GM19372 (cell line): ENCODE results near the gene DHRS1.
"Not testable (repeated sequence)": the region's sequence is repeated elsewhere in the genome, so short reads cannot be mapped to it uniquely, and the experiment has no call there.

ENCODE experiments used
- ATAC-seq: cut with Tn5 transposase; IDR thresholded peaks from one replicate; pipeline ENCODE4 v1.9.1; 2021; ENCODE audit warnings: mild to moderate bottlenecking, low read depth, moderate library complexity; ENCODE audit not compliant: unreplicated experiment

The DHRS1 gene

DNA sequence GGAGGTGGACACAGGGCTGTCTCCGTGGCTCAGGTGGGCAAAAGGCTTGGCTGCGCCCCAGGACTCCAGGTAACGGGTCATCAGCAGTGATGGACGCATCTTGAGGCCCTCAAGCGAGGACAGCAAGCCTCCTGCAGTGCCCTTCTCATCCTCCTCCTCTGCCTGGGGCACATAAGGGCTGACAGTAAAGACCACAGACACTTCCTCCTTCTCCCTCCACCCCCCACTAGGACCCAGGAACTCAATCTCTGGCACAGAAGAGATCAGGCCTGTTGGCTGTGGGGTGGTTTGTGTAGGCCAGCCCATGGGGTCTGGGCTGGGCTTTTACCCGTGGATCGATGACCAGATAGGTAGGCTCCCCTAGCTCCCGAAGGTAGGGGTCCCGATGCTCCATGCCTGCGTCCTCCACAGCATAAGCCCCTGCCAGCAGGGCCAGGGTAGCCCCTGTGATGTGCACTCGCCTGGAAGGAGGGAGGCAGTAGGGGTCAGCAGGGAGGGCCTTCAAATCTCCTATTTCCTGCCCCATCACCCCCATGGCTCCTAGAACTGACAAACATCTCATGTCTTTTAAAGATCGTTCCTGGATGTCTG lies 29.6 kb upstream of the DHRS1 start:
- no peak for ATAC-seq

DNA sequence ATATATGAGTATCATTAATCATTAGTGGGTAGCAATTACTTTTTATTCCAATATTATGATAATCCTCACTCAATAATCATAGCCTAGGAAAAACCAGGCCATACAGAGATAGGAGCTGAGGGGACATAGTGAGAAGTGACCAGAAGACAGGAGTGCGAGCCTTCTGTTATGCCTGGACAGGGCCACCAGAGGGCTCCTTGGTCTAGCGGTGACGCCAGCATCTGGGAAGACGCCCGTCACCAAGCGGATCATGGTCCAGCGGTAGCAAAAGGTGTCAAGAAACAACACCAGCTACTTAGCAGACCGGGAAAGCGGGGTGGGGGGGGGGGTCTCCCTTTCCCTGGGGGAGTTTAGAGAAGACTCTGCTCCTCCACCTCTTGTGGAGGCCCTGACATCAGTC lies 28.3 kb upstream of the DHRS1 start:
- not testable (repeated sequence) for ATAC-seq

DNA sequence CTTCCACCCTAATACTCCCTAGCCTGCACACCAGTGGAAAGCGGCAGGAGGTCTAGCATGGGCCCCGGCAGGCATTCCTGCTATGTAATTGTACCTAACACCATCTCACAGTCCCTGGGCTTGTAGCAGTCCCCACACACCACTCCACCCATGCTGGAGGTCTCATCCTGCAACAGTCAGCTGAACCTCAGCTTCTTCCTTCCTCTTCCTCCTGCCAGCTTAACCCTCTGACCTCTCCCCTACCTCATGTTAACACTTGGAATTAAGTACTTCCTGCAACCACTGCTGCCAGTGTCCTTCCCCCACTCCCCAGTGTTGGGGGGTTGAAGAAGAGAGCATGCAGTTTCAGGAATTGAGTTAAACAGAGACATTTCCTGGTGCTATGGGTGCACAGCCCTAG lies 27.7 kb upstream of the DHRS1 start:
- ATAC-seq = no peak

DNA sequence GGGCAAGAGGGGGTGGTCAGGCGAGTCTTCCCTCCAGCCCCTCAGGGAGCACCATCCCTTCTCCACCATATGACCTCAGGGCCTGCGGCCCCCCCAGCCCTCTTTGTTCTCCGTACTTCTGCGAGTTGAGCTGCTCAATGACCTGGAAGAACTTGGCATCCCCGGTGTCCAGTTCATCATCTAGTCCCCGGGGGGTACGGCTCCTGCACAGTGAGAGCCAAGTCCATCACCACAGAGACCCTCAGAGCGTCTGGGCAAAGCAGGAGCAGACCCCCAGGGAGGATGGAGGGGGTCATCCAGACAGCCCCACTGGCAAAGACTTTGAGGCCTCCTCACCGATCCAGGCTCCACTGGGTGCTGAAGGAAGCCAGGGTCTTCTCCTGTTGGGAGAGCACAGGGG lies 26.4 kb upstream of the DHRS1 start:
- ATAC-seq = no peak

DNA sequence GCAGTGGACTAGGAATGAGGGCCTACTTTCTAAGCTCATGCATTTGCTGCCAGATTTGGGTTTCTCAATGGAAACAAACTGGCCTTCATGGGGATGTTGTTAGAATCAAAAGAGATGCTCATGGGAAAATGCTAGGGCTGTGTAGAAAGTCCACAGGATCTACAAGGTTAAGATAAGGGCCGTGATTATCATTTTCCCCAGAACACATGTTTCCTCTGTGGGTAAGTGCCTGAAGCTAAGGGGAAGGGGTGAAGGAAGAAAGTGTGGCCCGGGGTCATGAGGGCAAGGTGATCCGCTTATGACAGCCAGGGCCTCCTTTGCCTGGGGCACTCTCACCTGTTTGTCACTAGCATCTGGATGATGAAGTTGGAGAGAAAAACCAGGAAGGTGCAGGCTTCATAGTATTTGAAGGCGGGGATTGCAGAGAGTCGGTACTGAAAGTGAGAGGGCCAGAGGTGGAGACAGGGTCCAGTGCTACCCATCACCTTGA lies 25.5 kb upstream of the DHRS1 start:
- ATAC-seq = no peak

DNA sequence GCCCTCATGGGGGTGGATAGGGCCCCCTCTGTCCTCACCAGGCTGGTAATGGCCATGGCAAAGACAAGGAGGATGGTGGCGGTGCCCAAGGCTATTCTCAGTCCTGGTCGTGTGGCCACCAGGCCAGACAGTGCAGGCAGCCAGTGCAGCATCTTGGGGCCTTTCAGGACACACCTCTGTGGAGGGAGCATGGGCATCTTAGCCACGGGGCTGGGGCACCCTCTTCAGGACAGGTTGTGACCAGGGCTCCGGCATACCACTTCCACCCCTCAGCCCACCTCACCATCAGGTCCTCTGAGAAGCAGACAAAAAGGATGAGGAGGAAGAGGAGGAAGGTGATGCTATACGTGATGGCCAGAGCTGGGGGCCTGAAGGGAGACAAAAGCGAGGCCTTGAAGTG lies 24.4 kb upstream of the DHRS1 start:
- ATAC-seq = no peak

DNA sequence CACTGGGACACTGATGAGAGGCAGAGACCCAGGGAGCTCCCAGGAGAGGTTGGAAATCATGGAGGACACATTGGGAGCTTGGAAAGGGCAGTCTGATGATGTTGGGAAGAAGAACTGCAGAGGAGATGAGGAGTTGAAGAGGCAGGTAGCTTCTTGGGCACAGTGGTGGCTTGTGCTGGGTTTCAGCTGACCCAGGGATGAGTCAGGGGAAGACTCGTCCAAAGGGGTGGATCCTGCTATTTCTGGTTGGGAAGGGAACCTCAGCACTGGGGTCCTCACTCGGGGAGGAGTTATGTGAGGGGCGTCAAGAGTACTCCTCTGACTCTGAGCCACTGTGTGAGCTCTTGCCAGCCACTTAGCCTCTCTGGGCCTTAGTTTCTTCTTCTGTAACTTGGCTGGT lies 23.8 kb upstream of the DHRS1 start:
- no peak for ATAC-seq

DNA sequence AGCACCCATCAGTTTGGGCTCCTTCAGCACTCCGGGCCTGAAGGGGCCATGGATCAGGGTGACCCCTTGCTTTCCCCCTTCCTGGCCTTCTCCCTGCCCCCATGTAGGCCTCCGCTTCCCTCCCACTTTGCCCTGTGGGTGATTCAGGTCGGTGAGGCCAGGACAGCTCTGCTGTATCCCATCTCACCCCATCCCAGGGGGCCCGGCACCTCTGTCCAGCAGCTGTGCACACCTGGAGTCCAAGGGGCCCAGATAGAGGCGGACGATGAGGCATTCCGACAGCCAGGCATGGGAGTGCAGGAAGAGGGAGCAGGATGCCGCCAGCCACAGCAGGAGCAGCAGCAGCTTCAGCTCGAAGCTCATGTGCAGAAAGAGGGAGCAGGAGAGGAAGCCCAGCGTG lies 23.1 kb upstream of the DHRS1 start:
- ATAC-seq = no peak

DNA sequence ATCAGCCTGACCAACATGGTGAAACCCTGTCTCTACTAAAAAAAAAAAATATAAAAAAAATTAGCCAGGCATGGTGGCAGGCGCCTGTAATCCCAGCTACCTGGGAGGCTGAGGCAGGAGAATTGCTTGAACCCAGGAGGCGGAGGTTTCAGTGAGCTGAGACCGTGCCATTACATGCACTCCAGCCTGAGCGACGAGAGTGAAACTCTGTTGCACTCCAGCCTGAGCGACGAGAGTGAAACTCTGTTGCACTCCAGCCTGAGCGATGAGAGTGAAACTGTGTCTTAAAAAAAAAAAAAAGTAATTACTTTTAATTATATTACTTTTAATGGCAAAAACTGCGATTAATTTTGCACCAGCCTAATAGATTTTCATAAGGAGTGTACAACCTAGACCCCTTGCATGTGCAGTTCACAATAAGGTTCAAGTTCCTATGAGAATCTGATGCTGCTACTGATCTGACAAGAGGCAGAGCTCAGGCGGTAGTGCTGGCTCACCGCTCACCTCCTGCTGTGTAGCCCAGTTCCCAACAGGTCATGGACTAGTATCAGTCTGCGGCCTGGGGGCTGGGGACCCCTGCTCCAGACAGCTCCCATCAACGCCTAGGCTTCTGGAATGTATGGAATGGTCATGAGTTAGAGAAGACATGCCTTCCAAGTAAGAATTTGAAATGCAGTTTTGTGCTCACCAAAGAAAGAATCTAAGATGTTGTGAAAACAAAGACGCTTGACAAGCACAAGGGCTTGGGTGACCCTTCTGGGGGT lies 21.8 kb upstream of the DHRS1 start:
- no peak for ATAC-seq

DNA sequence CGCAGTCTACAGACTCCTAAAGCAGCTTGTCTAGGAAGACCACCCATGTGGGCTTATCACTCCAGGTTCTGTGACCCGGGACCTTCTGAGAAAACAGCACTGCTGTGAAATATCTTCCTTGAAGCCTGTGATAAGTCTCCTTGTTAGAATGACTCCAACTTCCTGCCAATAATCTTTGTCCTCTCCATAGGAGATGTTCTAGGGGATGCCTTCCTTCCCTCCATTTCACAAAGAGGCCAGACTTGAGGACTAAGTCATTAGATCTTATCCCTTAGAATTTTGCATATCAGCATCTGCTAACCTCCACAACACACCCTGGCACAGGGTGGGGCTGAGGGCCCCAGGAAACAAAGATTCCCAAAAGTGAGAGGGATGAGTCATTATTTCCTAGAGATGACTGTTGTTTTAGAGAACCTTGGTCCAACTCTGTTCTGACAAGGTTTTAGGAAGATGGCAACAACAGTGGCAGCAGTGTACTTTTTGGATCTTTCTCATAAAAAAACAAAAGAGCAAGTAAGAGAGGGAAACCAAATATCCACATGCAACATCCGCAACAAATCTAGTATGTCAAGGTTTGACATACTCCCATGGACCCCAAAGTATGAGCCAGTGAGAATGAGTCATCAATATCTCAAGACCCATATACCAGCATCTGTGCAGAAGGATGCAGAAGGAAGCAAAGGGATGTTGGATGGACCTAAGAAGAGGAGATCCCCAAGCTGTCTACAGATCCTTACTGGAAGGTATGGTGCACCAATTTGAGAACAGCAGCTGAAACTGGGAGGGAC lies 17.8 kb upstream of the DHRS1 start:
- no peak for ATAC-seq

DNA sequence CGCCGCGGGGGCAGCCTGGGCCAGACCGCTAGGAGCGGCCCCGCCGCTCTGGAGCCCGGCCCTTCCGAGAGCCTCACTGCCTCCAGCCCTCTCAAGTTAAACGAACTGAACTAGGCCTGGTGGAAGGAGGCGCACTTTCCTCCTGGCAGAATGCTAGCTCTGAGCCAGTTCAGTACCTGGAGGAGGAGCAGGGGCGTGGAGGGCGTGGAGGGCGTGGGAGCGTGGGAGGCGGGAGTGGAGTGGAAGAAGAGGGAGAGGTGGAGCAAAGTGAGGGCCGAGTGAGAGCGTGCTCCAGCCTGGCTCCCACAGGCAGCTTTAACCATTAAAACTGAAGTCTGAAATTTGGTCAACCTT lies 17.0 kb upstream of the DHRS1 start:
- no peak for ATAC-seq

DNA sequence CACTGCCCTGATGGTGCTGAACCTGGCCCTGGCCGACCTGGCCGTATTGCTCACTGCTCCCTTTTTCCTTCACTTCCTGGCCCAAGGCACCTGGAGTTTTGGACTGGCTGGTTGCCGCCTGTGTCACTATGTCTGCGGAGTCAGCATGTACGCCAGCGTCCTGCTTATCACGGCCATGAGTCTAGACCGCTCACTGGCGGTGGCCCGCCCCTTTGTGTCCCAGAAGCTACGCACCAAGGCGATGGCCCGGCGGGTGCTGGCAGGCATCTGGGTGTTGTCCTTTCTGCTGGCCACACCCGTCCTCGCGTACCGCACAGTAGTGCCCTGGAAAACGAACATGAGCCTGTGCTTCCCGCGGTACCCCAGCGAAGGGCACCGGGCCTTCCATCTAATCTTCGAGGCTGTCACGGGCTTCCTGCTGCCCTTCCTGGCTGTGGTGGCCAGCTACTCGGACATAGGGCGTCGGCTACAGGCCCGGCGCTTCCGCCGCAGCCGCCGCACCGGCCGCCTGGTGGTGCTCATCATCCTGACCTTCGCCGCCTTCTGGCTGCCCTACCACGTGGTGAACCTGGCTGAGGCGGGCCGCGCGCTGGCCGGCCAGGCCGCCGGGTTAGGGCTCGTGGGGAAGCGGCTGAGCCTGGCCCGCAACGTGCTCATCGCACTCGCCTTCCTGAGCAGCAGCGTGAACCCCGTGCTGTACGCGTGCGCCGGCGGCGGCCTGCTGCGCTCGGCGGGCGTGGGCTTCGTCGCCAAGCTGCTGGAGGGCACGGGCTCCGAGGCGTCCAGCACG lies 16.4 kb upstream of the DHRS1 start:
- ATAC-seq = no peak

DNA sequence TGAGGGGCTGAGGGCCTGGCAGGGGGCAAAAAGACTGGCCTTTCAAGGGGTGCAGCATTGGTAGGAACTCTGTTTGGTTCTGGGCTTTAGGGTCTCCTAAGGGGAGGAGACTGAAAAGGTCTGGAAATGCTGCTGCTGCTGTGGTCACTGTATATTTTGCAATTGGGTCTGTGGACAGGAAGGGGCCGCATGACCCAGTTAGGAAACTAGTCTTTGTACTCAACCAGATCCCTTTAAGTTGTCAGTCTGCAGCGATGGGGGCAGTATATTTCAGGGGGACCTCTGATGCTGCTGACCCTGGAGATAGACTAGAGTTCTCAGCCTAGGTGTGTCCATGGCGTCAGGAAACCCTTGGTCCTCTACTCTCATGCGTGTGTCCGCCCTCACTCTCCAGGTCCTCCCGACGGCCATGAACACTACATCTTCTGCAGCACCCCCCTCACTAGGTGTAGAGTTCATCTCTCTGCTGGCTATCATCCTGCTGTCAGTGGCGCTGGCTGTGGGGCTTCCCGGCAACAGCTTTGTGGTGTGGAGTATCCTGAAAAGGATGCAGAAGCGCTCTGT lies 15.7 kb upstream of the DHRS1 start:
- ATAC-seq = no peak

DNA sequence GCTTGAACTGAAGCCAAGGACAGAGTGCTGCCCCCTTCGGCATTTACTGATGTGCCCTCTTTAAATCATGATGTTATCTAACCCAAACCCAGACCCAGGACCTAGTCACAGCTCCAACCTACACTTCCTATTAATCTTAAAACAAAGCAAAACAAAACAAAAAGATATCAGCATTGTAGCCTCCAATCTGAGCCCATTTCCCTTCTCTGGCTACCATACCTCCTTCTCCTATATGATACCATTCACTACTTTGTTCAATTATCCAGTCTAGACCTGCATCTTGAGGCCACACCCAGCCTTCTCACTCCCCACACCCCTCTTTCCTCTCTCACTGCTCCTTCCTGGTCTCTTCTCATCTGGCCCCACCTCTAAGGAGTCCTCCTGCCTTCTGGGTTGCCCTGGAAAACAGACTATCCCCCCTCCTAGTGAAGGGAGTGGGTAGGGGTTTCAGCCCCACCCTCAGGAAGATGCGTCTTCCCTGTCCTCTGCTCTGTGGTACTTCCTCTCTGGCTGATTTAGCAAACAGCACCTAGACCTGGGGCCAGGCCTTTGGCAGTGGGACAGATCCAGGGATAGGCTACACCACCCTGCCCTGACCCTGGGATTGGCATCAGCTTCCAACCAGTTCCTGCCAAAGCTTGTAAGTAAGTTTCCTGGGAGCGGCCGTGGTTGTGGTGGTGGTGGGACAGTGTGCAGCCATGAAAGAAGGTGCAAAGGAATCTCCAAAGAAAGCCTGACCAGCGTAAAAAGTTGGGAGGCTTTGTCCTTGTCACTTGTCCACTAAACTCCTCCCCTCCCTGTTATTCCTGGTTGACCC lies 15.0 kb upstream of the DHRS1 start:
- ATAC-seq = no peak

DNA sequence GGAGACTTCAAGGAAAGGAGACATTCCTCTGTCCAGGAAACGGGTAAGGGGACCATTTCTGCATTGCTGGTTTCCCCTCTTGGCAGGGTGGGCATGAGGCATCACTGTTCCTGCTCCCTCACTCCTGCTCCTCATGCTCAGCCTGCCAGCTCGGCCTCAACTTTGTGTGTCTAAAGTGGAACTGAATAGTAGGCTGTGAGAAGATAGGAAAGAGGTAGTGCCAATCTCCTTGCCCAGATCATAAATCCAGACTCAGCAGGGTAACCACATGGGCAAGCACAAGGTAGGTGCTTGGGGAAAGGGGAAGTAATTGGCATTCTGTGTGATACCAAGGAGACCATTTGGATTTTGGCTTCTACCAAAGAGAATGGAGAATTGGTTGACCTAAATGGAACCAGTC lies 14.3 kb upstream of the DHRS1 start:
- ATAC-seq = no peak

DNA sequence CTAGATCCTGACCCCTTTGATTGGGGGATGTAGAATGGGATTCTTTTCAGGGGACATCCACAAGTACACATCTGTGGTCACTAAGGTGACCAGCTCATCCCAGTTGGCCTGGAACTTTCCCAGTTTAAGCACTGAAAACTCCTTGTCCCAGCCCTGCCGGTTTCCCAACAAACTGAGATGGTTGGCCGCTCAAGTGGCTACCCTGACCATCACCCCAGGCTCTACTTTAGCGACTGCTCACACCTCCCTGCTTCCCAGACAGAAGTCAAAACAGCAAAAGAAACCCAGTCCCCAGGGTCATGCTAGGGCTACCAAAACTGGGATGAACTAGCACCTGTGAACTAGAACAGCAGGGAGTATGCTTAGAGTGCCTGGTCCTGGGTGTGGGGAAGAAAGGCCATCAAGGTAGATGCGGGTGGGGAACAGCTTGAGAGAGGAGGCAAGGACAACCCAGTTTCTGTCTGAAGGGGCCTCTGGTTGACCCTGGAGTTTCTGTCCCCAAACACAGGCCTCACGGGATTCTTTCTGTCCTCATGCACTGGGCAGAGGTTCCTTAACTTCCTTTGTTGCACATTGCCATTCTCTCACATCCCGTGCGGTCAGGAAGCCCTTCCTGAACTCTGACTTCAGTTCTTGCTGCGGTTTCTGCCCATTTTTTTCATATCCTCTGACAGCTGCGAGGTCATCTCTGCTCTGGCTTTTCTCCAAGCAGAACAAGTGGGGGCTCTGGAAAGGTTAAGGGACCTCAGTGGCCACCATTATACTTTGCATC lies 13.3 kb upstream of the DHRS1 start:
- no peak for ATAC-seq

DNA sequence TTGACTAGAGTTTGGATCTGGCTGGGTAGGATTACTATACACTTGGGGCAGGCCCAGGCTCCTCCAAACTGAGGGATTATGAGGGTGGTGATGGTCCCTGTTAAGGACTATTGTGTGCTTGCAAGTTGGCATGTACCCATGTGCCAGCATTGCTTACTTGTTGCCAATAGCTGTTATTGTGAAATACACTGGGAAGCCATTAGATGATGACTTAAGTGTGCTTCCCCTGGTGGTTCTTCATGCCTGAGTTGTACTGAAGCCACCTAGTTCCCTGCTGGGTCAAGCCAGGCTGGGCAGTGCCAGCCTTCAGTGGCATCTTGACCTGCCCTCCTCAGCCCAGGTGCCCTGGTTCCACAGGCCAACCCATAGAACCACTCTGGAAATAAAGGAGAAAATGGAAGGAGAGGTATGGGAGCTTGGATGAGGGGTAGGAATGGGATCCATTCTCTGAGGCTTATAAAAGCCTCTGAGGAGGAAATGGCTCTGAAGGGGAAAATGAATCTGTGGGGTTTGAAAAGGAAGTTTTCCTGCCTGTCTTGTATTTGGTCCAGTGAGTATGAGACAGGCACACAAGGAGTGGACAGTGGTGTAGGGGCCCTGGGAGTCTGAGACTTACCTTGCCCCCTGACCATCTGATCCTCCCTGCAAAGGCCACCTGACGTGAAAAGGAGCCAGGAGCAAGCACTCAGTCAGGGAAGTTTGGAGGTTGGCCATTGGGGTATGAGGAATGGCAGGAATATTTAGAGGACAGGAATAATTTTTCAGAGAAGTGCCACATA lies 12.4 kb upstream of the DHRS1 start:
- no peak for ATAC-seq
